ENCODE data around the gene PTPN14. TPM values are rescaled to one million over a fixed set of nuclear protein-coding genes. Genes with fewer than 3 reads are reported as not detected.

Gene PTPN14
- total and polyA plus RNA-seq, 2 donors from 2014 or later, result 5.1 to 87.2 TPM

DNA sequence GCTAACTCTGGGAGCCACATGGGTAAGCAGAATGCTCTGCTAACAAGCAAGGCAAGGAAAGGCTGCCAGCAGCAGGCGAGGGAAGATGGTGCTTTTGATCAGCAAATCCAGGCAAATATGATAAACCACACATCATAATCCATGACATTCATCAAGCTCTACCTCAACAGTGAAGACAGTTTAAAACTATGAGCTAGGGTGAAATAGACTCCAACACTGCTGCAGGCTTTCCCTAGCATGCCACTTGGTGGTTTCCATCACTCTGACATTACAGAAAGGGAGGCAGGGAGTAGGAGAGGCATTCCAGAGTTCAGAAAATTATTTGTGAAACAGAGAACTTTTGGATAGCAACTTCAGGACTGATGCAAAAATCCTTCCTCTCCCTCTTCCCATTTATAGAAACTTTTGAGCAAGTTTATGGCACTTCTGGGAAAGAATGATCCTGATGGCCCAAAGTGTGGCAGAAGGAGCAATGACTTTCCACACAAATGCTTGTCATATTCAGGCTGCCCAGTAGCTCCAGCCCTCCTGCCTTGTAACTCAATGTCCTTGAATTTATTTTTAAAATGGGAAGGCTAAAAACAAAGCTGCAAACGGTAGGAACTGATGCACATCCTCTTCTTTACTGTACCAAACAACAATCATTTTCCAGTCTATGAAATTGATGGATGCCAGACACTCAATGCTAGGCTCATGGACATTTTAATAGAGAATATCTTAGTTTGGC lies 199.7 kb downstream of the PTPN14 start:
- no peak for TF ChIP-seq CTCF (IDR thresholded peaks at IDR 0.05; ENCODE audit: borderline replicate concordance, extremely low read depth, insufficient read depth)
- intact Hi-C loops (cut with DNase I), result no loop called here
- no peaks in the 10 kb centered on the region for H3K4me1 ChIP-seq (ENCODE audit: control insufficient read depth in 2 of 3, insufficient read depth in 2 of 3, low read depth in 1 of 3, low read length in 3 of 3)
- peaks cover 0 to 16% (median 11%) of the 10 kb centered on the region in 3 donors for H3K36me3 ChIP-seq (ENCODE audit: control insufficient read depth in 2 of 3, insufficient read depth in 3 of 3, low read length in 3 of 3)
- H3K27ac ChIP-seq (ENCODE audit: low read depth in 2 of 2, low read length in 2 of 2), result no peak overlapping the region
- H3K4me3 ChIP-seq (ENCODE audit: low read length in 3 of 3), result no peak overlapping the region
- H3K9ac ChIP-seq (ENCODE audit: low read length in 3 of 3), result no peak overlapping the region
- DNase-seq, result no peak
- no peaks in the 10 kb centered on the region for H3K9me3 ChIP-seq (ENCODE audit: control insufficient read depth in 2 of 3, insufficient read depth in 1 of 3, low read length in 3 of 3)
- H3K27me3 ChIP-seq (ENCODE audit: control insufficient read depth, insufficient read depth, low read length), result no peaks in the 10 kb centered on the region
- no peak for FAIRE-seq

DNA sequence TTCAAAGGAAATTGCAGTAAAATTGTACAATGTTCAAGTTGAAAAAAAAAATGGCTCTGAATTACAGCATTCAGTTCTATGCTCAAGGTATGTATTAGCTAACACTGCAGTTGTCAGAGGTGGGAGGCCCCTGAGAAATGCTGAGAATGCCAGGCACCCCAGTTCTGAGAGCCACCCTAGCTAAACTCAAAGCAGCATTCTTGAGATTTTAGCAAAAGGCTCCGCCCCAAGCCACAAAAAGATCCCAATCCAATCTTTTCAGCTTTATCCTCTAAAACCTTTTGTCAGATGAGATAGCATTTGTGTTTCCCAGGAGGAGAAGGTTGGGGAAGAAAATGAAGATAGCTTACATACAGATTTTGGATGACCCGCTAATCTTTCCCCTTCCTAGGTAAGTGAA lies 201.6 kb downstream of the PTPN14 start:
- H3K4me3 ChIP-seq (ENCODE audit: low read length in 3 of 3), result no peak overlapping the region
- H3K27ac ChIP-seq (ENCODE audit: low read depth in 2 of 2, low read length in 2 of 2), result no peak overlapping the region
- H3K36me3 ChIP-seq (ENCODE audit: control insufficient read depth in 2 of 3, insufficient read depth in 3 of 3, low read length in 3 of 3), result peaks cover 0 to 7% (median 6%) of the 10 kb centered on the region in 3 donors
- no peak for TF ChIP-seq CTCF (IDR thresholded peaks at IDR 0.05; ENCODE audit: borderline replicate concordance, extremely low read depth, insufficient read depth)
- no peaks in the 10 kb centered on the region for H3K4me1 ChIP-seq (ENCODE audit: control insufficient read depth in 2 of 3, insufficient read depth in 2 of 3, low read depth in 1 of 3, low read length in 3 of 3)
- H3K9me3 ChIP-seq (ENCODE audit: control insufficient read depth in 2 of 3, insufficient read depth in 1 of 3, low read length in 3 of 3), result peaks cover 0 to 4% (median 0%) of the 10 kb centered on the region in 3 donors
- no peak overlapping the region for H3K9ac ChIP-seq (ENCODE audit: low read length in 3 of 3)
- H3K27me3 ChIP-seq (ENCODE audit: control insufficient read depth, insufficient read depth, low read length), result no peaks in the 10 kb centered on the region
- intact Hi-C loops (cut with DNase I), result no loop called here
- FAIRE-seq (no peak), DNase-seq (no peak)

DNA sequence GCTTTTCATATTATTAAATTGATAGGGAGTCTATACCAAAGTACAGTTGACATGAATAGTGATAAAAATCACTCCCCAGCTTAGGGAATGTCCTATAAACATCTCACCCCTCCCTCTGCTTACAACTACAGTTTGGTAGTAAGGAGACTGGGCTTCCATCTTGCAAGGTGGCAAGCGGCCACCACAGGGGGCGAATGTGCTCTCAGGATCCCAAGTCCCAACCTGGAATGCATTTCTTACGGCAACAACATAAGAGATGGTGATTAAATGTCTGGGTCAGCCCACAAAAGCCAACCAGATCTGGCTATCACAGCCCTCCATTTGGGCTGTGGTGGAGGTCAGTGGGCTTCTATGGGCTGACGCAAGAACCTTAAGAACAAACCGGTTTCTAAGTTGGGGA lies 202.4 kb downstream of the PTPN14 start:
- FAIRE-seq (no peak), DNase-seq (no peak)
- Histone ChIP-seq H3K4me1 (ENCODE audit: control insufficient read depth in 2 of 3, insufficient read depth in 2 of 3, low read depth in 1 of 3, low read length in 3 of 3) (no peaks in the 10 kb centered on the region), H3K36me3 (ENCODE audit: control insufficient read depth in 2 of 3, insufficient read depth in 3 of 3, low read length in 3 of 3) (peaks cover 2 to 7% (median 6%) of the 10 kb centered on the region in 3 donors), H3K4me3 (ENCODE audit: low read length in 3 of 3) (no peak overlapping the region), H3K9ac (ENCODE audit: low read length in 3 of 3) (no peak overlapping the region), H3K9me3 (ENCODE audit: control insufficient read depth in 2 of 3, insufficient read depth in 1 of 3, low read length in 3 of 3) (peaks cover 0 to 6% (median 0%) of the 10 kb centered on the region in 3 donors), H3K27me3 (ENCODE audit: control insufficient read depth, insufficient read depth, low read length) (no peaks in the 10 kb centered on the region), H3K27ac (ENCODE audit: low read depth in 2 of 2, low read length in 2 of 2) (no peak overlapping the region)
- intact Hi-C loops (cut with DNase I), result no loop called here
- no peak for TF ChIP-seq CTCF (IDR thresholded peaks at IDR 0.05; ENCODE audit: borderline replicate concordance, extremely low read depth, insufficient read depth)

All from kidney (tissue), 14 donors.